ENCODE results near the gene PDAP1. TPM values are rescaled to one million over a fixed set of nuclear protein-coding genes. Genes with fewer than 3 reads are reported as not detected.

PDAP1 gene
- total and polyA plus RNA-seq, 2 of the 13 experiments (the other 11 are each of a cell fraction or from before 2014, with no cell fraction given): 13.0 to 100 TPM

- TF ChIP-seq ZNF281 (CRISPR knock-in tag; IDR thresholded peaks at IDR 0.05; ENCODE audit: borderline replicate concordance): peak; percentile 27; the same call in 1 of the 2 replicates
- peak; percentile 9; the same call in 1 of the 2 replicates for TF ChIP-seq SALL2 (CRISPR knock-in tag; IDR thresholded peaks at IDR 0.05)
- TF ChIP-seq ZFP91 (CRISPR knock-in tag; IDR thresholded peaks at IDR 0.05; ENCODE audit: borderline replicate concordance): peak; percentile 68; the same call in 1 of the 2 replicates
- no peak for TF ChIP-seq TCF12 (IDR thresholded peaks at IDR 0.05)
- TF ChIP-seq TCF12 (CRISPR knock-in tag; IDR thresholded peaks at IDR 0.05): no peak; the same call in 1 of the 2 replicates
- TF ChIP-seq PBX3 (CRISPR knock-in tag; IDR thresholded peaks at IDR 0.05; ENCODE audit: borderline replicate concordance): no peak
- peak; percentile 22; the same call in 1 of the 2 replicates for TF ChIP-seq ZNF768 (CRISPR knock-in tag; IDR thresholded peaks at IDR 0.05)
- no peak for TF ChIP-seq ZNF839 (CRISPR knock-in tag; IDR thresholded peaks at IDR 0.05; ENCODE audit: borderline replicate concordance)
- TF ChIP-seq HNRNPH1 (optimal IDR thresholded peaks at IDR 0.05; ENCODE audit: low read depth, low read length): no peak
- TF ChIP-seq ZNF563 (CRISPR knock-in tag; IDR thresholded peaks at IDR 0.05): peak; percentile 78; the same call in 1 of the 2 replicates
- TF ChIP-seq HNRNPLL (IDR thresholded peaks at IDR 0.05; ENCODE audit: low read depth, low read length, poor library complexity, severe bottlenecking): peak; percentile 88
- TF ChIP-seq CHD2 (IDR thresholded peaks at IDR 0.05; ENCODE audit: low read depth, low read length): peak; percentile 84
- TF ChIP-seq POLR2AphosphoS5 (IDR thresholded peaks at IDR 0.05; ENCODE audit: low read depth, low read length): peak; percentile 64
- TF ChIP-seq NCOR1 (IDR thresholded peaks at IDR 0.05; ENCODE audit: borderline replicate concordance, low read length): 0 out of 2 replicates have a peak, but pooled peaks have one; percentile 59
- TF ChIP-seq TFDP1 (CRISPR knock-in tag; IDR thresholded peaks at IDR 0.05; ENCODE audit: borderline replicate concordance): peak; percentile 40; the same call in 1 of the 2 replicates
- TF ChIP-seq ZNF7 (CRISPR knock-in tag; IDR thresholded peaks at IDR 0.05): no peak
- TF ChIP-seq YEATS4 (CRISPR knock-in tag; IDR thresholded peaks at IDR 0.05; ENCODE audit: borderline replicate concordance): peak; percentile 28
- 0 out of 2 replicates have a peak, but pooled peaks have one; percentile 46 for TF ChIP-seq IRF9 (CRISPR knock-in tag; IDR thresholded peaks at IDR 0.05; ENCODE audit: borderline replicate concordance)
- no peak for TF ChIP-seq ZNF333 (CRISPR knock-in tag; IDR thresholded peaks at IDR 0.05; ENCODE audit: borderline replicate concordance)
- TF ChIP-seq GATA4 (IDR thresholded peaks at IDR 0.05; ENCODE audit: borderline replicate concordance, low read depth): peak; percentile 72; the same call in 1 of the 2 replicates
Measured at GRCh38 chr7:99374111-99375064, 34.0 kb downstream of the PDAP1 start, which contains the start of gene ARPC1B (continued).
